Activated CD4-positive, alpha-beta memory T cell treated with anti-CD3 and anti-CD28 coated beads for 36 hours (primary cell): ENCODE measurements around the gene C3orf62. TPM values are rescaled to one million over a fixed set of nuclear protein-coding genes. Genes with fewer than 3 reads are reported as not detected.
"Not testable (repeated sequence)": the region's sequence is repeated elsewhere in the genome, so short reads cannot be mapped to it uniquely, and the experiment has no call there.

ENCODE experiments used
- CTCF ChIA-PET: fragments of 350-600 bp; sonication (Branson Sonifier 250); formaldehyde crosslinking; loops from one replicate; lab custom pipeline; 2021; ENCODE audit warnings: antibody characterized with exemption, inconsistent platforms; lab: Charles Lee
- POLR2A ChIA-PET: fragments of 350-600 bp; sonication (Branson Sonifier 250); formaldehyde crosslinking; loops from one replicate; lab custom pipeline; 2021; ENCODE audit warnings: antibody characterized with exemption; lab: Charles Lee
- DNase-seq: peaks from one replicate; pipeline ENCODE4 v3.0.0-alpha.2; 2020
- H3K27ac Mint-ChIP-seq: one replicate; pipeline ENCODE4 v1.8.0; 2021; ENCODE audit warnings: mixed read lengths
- H3K27me3 Mint-ChIP-seq: one replicate; pipeline ENCODE4 v1.8.0; 2021; ENCODE audit warnings: mixed read lengths
- H3K36me3 Mint-ChIP-seq: one replicate; pipeline ENCODE4 v1.8.0; 2021; ENCODE audit warnings: mixed read lengths
- H3K4me1 Mint-ChIP-seq: one replicate; pipeline ENCODE4 v1.8.0; 2021; ENCODE audit warnings: low read depth, mixed read lengths
- H3K4me3 Mint-ChIP-seq: one replicate; pipeline ENCODE4 v1.8.0; 2021; ENCODE audit warnings: mild to moderate bottlenecking, mixed read lengths
- H3K9me3 Mint-ChIP-seq: one replicate; pipeline ENCODE4 v1.8.0; 2021; ENCODE audit warnings: mixed read lengths
- intact Hi-C: fragments of 100-400 bp; cut with micrococcal nuclease; formaldehyde crosslinking; loops from one replicate; pipeline ENCODE4 v1.15.1; 2023
- microRNA-seq: library from miRNA; unstranded; fragments of <30 nt; microRNA quantifications from one replicate; pipeline ENCODE4 v1.2.0, GENCODE V29; 2022; ENCODE audit warnings: borderline number of aligned reads, borderline microRNAs expressed, borderline replicate concordance
- total RNA-seq, 2 experiments: library from RNA; stranded (reverse); gene quantifications; one replicate each; pipeline ENCODE4 v1.2.3, GENCODE V29; 2021

Gene C3orf62
- total RNA-seq, 2 experiments from 2014 or later = 2.8 to 3.0 TPM

DNA sequence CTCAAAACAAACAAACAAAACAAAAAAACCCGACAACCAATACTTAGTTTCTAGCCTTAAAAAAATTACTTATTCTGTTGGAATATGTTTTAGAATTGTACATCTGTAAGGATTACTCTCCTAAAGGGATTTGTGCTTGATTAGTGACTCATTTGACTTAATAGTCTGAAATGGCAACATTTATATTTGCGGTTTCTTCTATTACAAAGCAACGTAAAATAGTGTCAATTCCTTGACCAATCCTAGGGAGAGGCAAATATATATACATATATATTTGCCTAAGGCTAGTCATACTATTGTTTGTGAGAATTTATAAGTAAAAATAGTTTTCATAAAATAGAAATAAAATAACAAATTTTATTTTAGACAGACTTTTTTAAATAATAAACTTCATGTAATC is 39.7 kb downstream of the C3orf62 start:
- intact Hi-C loops = no loop called here
- Mint-ChIP-seq H3K4me3 (no peak overlapping the region), H3K36me3 (peaks cover 11% of the 10 kb centered on the region), H3K27ac (no peak overlapping the region), H3K4me1 (no peaks in the 10 kb centered on the region), H3K27me3 (peaks cover 6% of the 10 kb centered on the region), H3K9me3 (peaks cover 20% of the 10 kb centered on the region)
- no peak for DNase-seq
- POLR2A ChIA-PET = no interaction called here
- CTCF ChIA-PET = no interaction called here

DNA sequence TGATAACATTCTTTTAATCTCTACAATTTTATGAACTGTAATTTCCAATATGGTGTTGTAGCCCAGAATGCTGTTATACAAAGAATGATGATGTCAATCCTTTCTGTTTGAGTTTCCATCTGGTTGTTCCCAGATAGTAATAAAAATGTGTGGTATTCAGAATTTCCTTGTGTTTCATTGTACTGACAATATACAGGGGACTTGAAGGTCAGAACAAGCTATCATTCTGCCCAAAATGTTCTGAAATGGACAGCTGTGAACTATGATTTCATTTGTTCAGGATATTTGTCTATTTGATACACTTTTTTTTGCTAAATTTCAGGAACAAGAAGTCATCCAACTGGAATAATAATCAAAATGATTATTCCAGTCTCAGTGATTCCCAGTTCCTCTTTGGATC is 40.8 kb downstream of the C3orf62 start:
- no peaks in the 10 kb centered on the region for H3K4me1 Mint-ChIP-seq
- peaks cover 9% of the 10 kb centered on the region for H3K27me3 Mint-ChIP-seq
- peaks cover 11% of the 10 kb centered on the region for H3K36me3 Mint-ChIP-seq
- no peak overlapping the region for H3K27ac Mint-ChIP-seq
- no peak for DNase-seq
- CTCF ChIA-PET = no interaction called here
- POLR2A ChIA-PET = no interaction called here
- intact Hi-C loops = no loop called here
- peaks cover 25% of the 10 kb centered on the region for H3K9me3 Mint-ChIP-seq
- no peak overlapping the region for H3K4me3 Mint-ChIP-seq

DNA sequence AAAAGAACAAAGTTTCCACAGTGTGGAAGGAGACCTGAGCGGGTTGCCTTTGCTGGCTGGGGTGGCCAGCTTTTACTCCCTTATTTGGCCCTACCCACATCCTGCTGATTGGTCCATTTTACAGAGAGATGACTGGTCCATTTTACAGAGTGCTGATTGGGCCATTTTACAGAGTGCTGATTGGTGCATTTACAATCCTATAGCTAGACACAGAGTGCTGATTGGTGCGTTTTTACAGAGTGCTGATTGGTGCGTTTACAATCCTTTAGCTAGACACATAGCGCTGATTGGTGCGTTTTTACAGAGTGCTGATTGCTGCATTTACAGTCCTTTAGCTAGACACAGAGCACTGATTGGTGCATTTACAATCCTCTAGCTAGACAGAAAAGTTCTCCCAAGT is 48.2 kb downstream of the C3orf62 start:
- H3K27me3 Mint-ChIP-seq, DNase-seq, H3K27ac Mint-ChIP-seq, H3K4me1 Mint-ChIP-seq, intact Hi-C loops, H3K4me3 Mint-ChIP-seq, POLR2A ChIA-PET, CTCF ChIA-PET: not testable (repeated sequence)
- peaks cover 13% of the 10 kb centered on the region for H3K36me3 Mint-ChIP-seq
- peaks cover 63% of the 10 kb centered on the region for H3K9me3 Mint-ChIP-seq

DNA sequence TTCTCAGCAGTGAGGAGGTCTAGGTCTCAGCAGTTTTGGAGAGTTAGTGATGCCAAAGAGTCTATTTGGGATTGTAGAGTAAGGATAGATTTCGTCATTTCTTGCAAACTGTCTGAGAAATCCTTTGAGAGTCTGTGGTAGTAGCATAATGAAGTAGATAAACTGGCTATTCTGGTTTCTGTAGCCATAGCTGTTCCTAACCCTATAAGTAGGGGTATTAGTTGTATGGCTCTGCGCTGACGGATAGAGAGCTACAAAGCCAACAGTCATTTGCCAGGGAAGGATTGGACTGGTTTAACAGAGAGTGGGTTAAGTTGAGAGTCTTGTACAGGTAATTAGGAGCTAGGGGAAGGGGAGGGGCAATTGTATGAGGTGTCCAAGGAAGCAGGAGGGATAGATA is 55.0 kb downstream of the C3orf62 start:
- no peak for DNase-seq
- ChIA-PET POLR2A (no interaction called here), CTCF (no interaction called here)
- Mint-ChIP-seq H3K4me3 (no peak overlapping the region), H3K36me3 (no peaks in the 10 kb centered on the region), H3K27ac (no peak overlapping the region), H3K4me1 (no peaks in the 10 kb centered on the region), H3K9me3 (peaks cover 14% of the 10 kb centered on the region), H3K27me3 (peaks cover 5% of the 10 kb centered on the region)
- intact Hi-C loops = no loop called here

DNA sequence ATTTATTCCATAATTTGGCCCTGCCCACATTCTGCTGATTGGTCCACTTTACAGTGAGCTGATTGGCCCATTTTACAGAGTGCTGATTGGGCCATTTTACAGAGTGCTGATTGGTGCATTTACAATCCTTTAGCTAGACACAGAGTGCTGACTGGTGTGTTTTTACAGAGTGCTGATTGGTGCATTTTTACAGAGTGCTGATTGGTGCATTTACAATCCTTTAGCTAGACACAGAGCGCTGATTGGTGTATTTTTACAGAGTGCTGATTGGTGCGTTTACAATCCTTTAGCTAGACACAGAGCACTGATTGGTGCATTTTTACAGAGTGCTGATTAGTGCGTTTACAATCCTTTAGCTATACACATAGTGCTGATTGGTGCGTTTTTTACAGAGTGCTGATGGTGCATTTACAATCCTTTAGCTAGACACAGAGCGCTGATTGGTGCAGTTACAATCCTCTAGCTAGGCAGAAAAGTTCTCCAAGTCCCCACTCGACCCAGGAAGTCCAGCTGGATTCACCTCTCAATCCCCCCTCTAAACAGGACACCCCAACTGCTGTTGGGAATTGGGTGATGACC is 56.0 kb downstream of the C3orf62 start:
- H3K27me3 Mint-ChIP-seq, H3K4me1 Mint-ChIP-seq, H3K27ac Mint-ChIP-seq, H3K4me3 Mint-ChIP-seq, intact Hi-C loops, H3K9me3 Mint-ChIP-seq, POLR2A ChIA-PET, DNase-seq, CTCF ChIA-PET, H3K36me3 Mint-ChIP-seq: not testable (repeated sequence)

DNA sequence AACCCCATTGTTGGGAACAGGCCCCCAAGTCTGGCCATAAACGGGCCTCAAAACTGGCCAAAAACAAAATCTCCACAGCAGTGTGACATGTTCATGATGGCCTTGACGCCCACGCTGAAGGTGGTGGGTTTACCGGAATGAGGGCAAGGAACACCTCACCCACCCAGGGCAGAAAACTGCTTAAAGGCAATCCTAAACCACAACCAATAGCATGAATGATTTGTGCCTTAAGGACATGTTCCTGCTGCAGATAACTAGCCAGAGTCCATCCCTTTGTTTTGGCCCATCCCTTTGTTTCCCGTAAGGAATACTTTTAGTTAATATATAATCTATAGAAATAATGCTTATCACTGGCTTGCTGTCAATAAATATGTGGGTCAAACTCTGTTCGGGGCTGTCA is 57.9 kb downstream of the C3orf62 start:
- no peak overlapping the region for H3K4me3 Mint-ChIP-seq
- DNase-seq = no peak
- peaks cover 7% of the 10 kb centered on the region for H3K9me3 Mint-ChIP-seq
- CTCF ChIA-PET = no interaction called here
- H3K36me3 Mint-ChIP-seq = no peaks in the 10 kb centered on the region
- H3K4me1 Mint-ChIP-seq = no peaks in the 10 kb centered on the region
- intact Hi-C loops = no loop called here
- POLR2A ChIA-PET = no interaction called here
- no peak overlapping the region for H3K27ac Mint-ChIP-seq
- H3K27me3 Mint-ChIP-seq = peaks cover 5% of the 10 kb centered on the region

Small RNA genes within 50 kb of the gene (microRNA-seq; reads per million reads assigned to microRNA genes)
- gene MIR4271 = not detected

Other genes starting within 250 kb of the C3orf62 start
- 100 to 1,000 TPM; 430 to 454 TPM for gene IMPDH2, start 247.8 kb downstream of the C3orf62 start, total RNA-seq
- 100 to 1,000 TPM; 124 to 128 TPM for gene QRICH1, start 183.2 kb downstream of the C3orf62 start, total RNA-seq
- 100 to 1,000 TPM; 249 to 286 TPM for gene QARS1, start 172.5 kb downstream of the C3orf62 start, total RNA-seq
- 10 to 100 TPM; 44.1 to 45.3 TPM for gene USP19, start 156.4 kb downstream of the C3orf62 start, total RNA-seq
- gene LAMB2, start 144.2 kb downstream of the C3orf62 start, total RNA-seq = not detected
- 10 to 100 TPM; 18.8 to 19.7 TPM for gene CCDC71, start 110.9 kb downstream of the C3orf62 start, total RNA-seq
- 1 to 10 TPM; 1.8 to 2.9 TPM for gene KLHDC8B, start 105.6 kb downstream of the C3orf62 start, total RNA-seq
- gene USP4, start 62.8 kb upstream of the C3orf62 start, total RNA-seq = 10 to 100 TPM; 79.4 to 79.7 TPM
- gene GPX1, start 81.1 kb upstream of the C3orf62 start, total RNA-seq = 100 to 1,000 TPM; 176 to 177 TPM
- 100 to 1,000 TPM; 497 to 514 TPM for gene RHOA, start 134.7 kb upstream of the C3orf62 start, total RNA-seq
- 10 to 100 TPM in 1 of 2 experiments, 1 to 10 TPM in 1; 9.5 to 10.9 TPM for gene TCTA, start 135.2 kb upstream of the C3orf62 start, total RNA-seq
- 1 to 10 TPM; 2.4 to 2.6 TPM for gene AMT, start 145.2 kb upstream of the C3orf62 start, total RNA-seq
- 10 to 100 TPM; 12.0 to 12.8 TPM for gene NICN1, start 152.1 kb upstream of the C3orf62 start, total RNA-seq
- 1 to 10 TPM; 9.4 to 9.6 TPM for gene DAG1, start 193.0 kb upstream of the C3orf62 start, total RNA-seq